NCI-H2081 (cell line): ENCODE data around the gene KIAA0586.

Experiments
- DNase-seq, 2 experiments: peaks; one replicate each; lab custom pipeline; 2025; lab: John Stamatoyannopoulos, UW

Gene KIAA0586

GRCh38 chr14:58598028-58598803, 170.7 kb downstream of the KIAA0586 start:
- DNase-seq: no peak

- DNase-seq: no peak
These were observed 171.4 kb downstream of the KIAA0586 start for GRCh38 chr14:58598804-58599525.

- DNase-seq: no peak
These were observed 172.2 kb downstream of the KIAA0586 start for GRCh38 chr14:58599707-58600106.
